ENCODE data around the gene ZNF169. TPM values are rescaled to one million over a fixed set of nuclear protein-coding genes. Genes with fewer than 3 reads are reported as not detected.
"Not testable (repeated sequence)": the region's sequence is repeated elsewhere in the genome, so short reads cannot be mapped to it uniquely, and the experiment has no call there.

ZNF169 gene
- total and polyA plus RNA-seq, 2 donors from 2014 or later = 1.6 to 7.9 TPM

DNA sequence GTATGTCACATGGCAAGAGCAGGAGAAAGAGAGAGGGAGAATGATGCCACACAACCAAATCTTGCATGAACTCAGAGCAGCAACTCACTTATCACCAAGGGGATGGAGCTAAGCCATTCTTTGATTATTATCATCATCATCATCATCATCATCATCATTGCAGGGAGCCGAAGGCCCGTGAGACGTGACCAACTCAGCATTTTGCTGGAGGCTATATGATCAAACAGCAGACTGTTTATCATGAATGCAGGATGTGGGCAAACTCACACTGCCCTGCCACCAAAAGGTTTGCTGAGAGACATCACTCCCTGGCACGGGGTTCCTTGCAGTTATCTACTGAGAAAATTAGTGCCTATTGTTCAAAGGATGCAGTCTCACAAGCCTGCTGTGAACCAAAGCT, 8.6 kb upstream of the ZNF169 start:
- Histone ChIP-seq H3K27me3 (ENCODE audit: control insufficient read depth, insufficient read depth, low read length) (no peaks in the 10 kb centered on the region), H3K36me3 (ENCODE audit: control insufficient read depth in 2 of 3, insufficient read depth in 3 of 3, low read length in 3 of 3) (no peaks in the 10 kb centered on the region), H3K9me3 (ENCODE audit: control insufficient read depth in 2 of 3, insufficient read depth in 1 of 3, low read length in 3 of 3) (no peaks in the 10 kb centered on the region), H3K4me1 (ENCODE audit: control insufficient read depth in 2 of 3, insufficient read depth in 2 of 3, low read depth in 1 of 3, low read length in 3 of 3) (no peaks in the 10 kb centered on the region), H3K9ac (ENCODE audit: low read length in 3 of 3) (no peak overlapping the region), H3K27ac (ENCODE audit: low read depth in 2 of 2, low read length in 2 of 2) (no peak overlapping the region), H3K4me3 (ENCODE audit: low read length in 3 of 3) (no peak overlapping the region)
- FAIRE-seq = no peak
- TF ChIP-seq, protein P1, sequence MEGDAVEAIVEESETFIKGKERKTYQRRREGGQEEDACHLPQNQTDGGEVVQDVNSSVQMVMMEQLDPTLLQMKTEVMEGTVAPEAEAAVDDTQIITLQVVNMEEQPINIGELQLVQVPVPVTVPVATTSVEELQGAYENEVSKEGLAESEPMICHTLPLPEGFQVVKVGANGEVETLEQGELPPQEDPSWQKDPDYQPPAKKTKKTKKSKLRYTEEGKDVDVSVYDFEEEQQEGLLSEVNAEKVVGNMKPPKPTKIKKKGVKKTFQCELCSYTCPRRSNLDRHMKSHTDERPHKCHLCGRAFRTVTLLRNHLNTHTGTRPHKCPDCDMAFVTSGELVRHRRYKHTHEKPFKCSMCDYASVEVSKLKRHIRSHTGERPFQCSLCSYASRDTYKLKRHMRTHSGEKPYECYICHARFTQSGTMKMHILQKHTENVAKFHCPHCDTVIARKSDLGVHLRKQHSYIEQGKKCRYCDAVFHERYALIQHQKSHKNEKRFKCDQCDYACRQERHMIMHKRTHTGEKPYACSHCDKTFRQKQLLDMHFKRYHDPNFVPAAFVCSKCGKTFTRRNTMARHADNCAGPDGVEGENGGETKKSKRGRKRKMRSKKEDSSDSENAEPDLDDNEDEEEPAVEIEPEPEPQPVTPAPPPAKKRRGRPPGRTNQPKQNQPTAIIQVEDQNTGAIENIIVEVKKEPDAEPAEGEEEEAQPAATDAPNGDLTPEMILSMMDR (IDR thresholded peaks at IDR 0.05; ENCODE audit: borderline replicate concordance, extremely low read depth, insufficient read depth) = no peak
- intact Hi-C loops (cut with DNase I) = no loop called here
- DNase-seq = no peak

DNA sequence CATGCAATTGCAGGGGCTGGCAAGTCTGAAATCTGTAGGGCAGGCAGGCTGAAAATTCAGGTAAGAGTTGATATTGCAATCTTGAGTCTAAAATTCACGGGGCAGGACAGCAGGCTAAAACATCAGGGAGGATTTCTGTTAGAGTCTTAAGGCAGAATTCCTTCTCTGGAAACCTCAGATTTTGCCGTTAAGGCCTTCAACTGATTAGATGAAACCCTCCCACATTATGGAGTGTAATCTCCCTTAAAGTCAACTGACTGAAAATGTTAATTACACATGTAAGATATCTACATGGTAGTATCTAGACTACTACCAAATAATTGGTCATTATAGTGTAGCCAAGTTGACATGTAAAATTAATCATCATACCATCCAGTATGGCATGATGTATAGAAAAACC, 3.1 kb upstream of the ZNF169 start:
- DNase-seq (no peak), FAIRE-seq (no peak)
- Histone ChIP-seq H3K36me3 (ENCODE audit: control insufficient read depth in 2 of 3, insufficient read depth in 3 of 3, low read length in 3 of 3) (no peaks in the 10 kb centered on the region), H3K27me3 (ENCODE audit: control insufficient read depth, insufficient read depth, low read length) (no peaks in the 10 kb centered on the region), H3K27ac (ENCODE audit: low read depth in 2 of 2, low read length in 2 of 2) (no peak overlapping the region), H3K9me3 (ENCODE audit: control insufficient read depth in 2 of 3, insufficient read depth in 1 of 3, low read length in 3 of 3) (no peaks in the 10 kb centered on the region), H3K9ac (ENCODE audit: low read length in 3 of 3) (no peak overlapping the region), H3K4me1 (ENCODE audit: control insufficient read depth in 2 of 3, insufficient read depth in 2 of 3, low read depth in 1 of 3, low read length in 3 of 3) (no peaks in the 10 kb centered on the region), H3K4me3 (ENCODE audit: low read length in 3 of 3) (no peak overlapping the region)
- TF ChIP-seq, protein P1 (IDR thresholded peaks at IDR 0.05; ENCODE audit: borderline replicate concordance, extremely low read depth, insufficient read depth) = no peak
- intact Hi-C loops (cut with DNase I) = no loop called here

DNA sequence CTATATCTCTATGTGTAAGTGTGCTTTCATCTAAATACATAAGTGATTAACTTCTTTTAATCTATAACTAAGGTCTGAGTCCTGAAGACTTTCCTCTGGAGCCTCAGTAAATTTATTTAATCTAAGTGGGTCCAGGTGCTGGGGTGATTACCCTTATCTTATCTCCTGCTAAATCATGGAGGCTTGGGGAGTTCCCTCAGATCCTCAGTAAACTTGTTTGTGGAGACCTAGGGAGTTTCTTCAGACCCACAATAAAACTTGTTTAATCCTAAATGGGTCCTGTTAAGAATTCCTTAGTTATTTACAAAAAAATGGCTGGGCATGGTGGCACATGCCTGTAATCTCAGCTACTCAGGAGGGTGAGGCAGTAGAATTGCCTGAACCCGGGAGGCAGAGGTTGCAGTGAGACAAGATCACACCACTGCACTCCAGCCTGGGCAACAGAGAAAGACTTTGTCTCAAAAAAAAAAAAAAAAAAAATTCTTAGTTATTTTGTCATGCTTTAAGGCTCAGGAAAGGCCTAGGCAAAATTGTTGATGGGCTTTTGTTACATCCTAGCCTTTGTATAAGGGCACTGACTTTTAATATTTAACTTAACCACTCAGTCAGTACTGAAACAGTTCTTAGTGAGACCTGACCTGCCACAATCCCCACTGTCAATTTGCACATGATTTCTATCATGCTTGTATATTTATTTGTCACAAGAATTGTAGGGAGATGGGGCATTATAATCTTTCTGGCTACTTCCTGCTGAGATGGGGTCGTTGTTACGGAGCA, 6.7 kb downstream of the ZNF169 start:
- intact Hi-C loops (cut with DNase I); FAIRE-seq; H3K4me1 ChIP-seq (ENCODE audit: control insufficient read depth in 2 of 3, insufficient read depth in 2 of 3, low read depth in 1 of 3, low read length in 3 of 3); H3K9me3 ChIP-seq (ENCODE audit: control insufficient read depth in 2 of 3, insufficient read depth in 1 of 3, low read length in 3 of 3); H3K27me3 ChIP-seq (ENCODE audit: control insufficient read depth, insufficient read depth, low read length); DNase-seq; H3K36me3 ChIP-seq (ENCODE audit: control insufficient read depth in 2 of 3, insufficient read depth in 3 of 3, low read length in 3 of 3); H3K9ac ChIP-seq (ENCODE audit: low read length in 3 of 3); H3K4me3 ChIP-seq (ENCODE audit: low read length in 3 of 3); H3K27ac ChIP-seq (ENCODE audit: low read depth in 2 of 2, low read length in 2 of 2): not testable (repeated sequence)

DNA sequence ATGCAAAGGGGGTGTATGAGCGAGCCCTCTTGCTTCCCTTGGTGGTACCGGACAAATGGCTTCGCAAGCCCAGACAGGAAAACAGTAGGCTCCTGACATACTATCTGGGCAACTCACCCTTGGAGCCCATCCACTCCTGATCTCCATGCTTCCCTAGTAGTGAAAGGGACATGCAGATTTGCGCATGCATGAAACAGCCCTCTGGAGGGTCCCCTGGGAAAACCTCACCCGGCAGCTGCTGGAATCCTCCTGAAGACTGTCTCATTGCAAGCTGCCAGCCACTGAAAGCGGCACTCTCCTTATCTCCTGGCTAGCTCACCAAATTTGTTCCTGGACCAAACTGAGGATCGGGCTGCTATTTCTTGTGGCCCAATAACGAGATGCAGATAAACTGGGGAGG, 10.2 kb downstream of the ZNF169 start:
- H3K9ac ChIP-seq (ENCODE audit: low read length in 3 of 3) = no peak overlapping the region
- no peak overlapping the region for H3K4me3 ChIP-seq (ENCODE audit: low read length in 3 of 3)
- peaks cover 0 to 1% (median 0%) of the 10 kb centered on the region in 3 donors for H3K9me3 ChIP-seq (ENCODE audit: control insufficient read depth in 2 of 3, insufficient read depth in 1 of 3, low read length in 3 of 3)
- no peak for DNase-seq
- intact Hi-C loops (cut with DNase I) = no loop called here
- FAIRE-seq = no peak
- H3K36me3 ChIP-seq (ENCODE audit: control insufficient read depth in 2 of 3, insufficient read depth in 3 of 3, low read length in 3 of 3) = no peaks in the 10 kb centered on the region
- no peaks in the 10 kb centered on the region for H3K27me3 ChIP-seq (ENCODE audit: control insufficient read depth, insufficient read depth, low read length)
- no peaks in the 10 kb centered on the region for H3K4me1 ChIP-seq (ENCODE audit: control insufficient read depth in 2 of 3, insufficient read depth in 2 of 3, low read depth in 1 of 3, low read length in 3 of 3)
- TF ChIP-seq, protein P1 (IDR thresholded peaks at IDR 0.05; ENCODE audit: borderline replicate concordance, extremely low read depth, insufficient read depth) = no peak
- H3K27ac ChIP-seq (ENCODE audit: low read depth in 2 of 2, low read length in 2 of 2) = no peak overlapping the region
